Heart left ventricle (tissue), 16 donors: ENCODE results near the gene STC2. TPM values are rescaled to one million over a fixed set of nuclear protein-coding genes. Genes with fewer than 3 reads are reported as not detected.

Experiments used
- ATAC-seq, 4 donors: fragments of 200-7000 bp; cut with Tn5 transposase; one replicate each; pipeline ENCODE4 v1.9.1; 2020 to 2022; ENCODE audit warnings: moderate library complexity in 4 of 4, mild to moderate bottlenecking in 3 of 4, moderate number of reproducible peaks in 1 of 4
- DNase-seq, 5 donors: peaks; one replicate each; pipeline ENCODE4 v3.0.0-alpha.2; 2020
- H3K27ac ChIP-seq, 12 donors: fragments of 200-600 bp; sonication (generic) in 4 of 12; one replicate each; pipeline versions ENCODE4 v1.5.0 to v1.8.0; 2016 to 2022; ENCODE audit warnings: mild to moderate bottlenecking in 2 of 12
- H3K27me3 ChIP-seq, 9 donors: fragments of 200-600 bp; sonication (generic) in 2 of 9; one replicate each; pipeline versions ENCODE4 v1.5.1 to v1.8.0; 2016 to 2022; ENCODE audit warnings: mild to moderate bottlenecking in 3 of 9
- H3K36me3 ChIP-seq, 9 donors: fragments of 200-600 bp; sonication (generic) in 2 of 9; one replicate each; pipeline versions ENCODE4 v1.5.0 to v1.8.0; 2018 to 2022; ENCODE audit warnings: mild to moderate bottlenecking in 2 of 9
- H3K4me1 ChIP-seq, 12 donors: fragments of 200-600 bp; sonication (generic) in 4 of 12; one replicate each; pipeline versions ENCODE4 v1.5.0 to v1.8.0; 2016 to 2022; ENCODE audit warnings: mild to moderate bottlenecking in 3 of 12
- H3K4me3 ChIP-seq, 12 donors: fragments of 200-600 bp; sonication (generic) in 4 of 12; one replicate each; pipeline versions ENCODE4 v1.5.0 to v1.8.0; 2017 to 2022; ENCODE audit warnings: mild to moderate bottlenecking in 9 of 12, moderate library complexity in 4 of 12
- H3K9me3 ChIP-seq, 12 donors: fragments of 200-600 bp; sonication (generic) in 4 of 12; one replicate each; pipeline versions ENCODE4 v1.5.0 to v1.8.0; 2016 to 2022; ENCODE audit warnings: mild to moderate bottlenecking in 1 of 12
- CTCF ChIP-seq, 12 donors: fragments of 200-600 bp; sonication (generic) in 4 of 12; IDR thresholded peaks; one replicate each; pipeline versions ENCODE4 v1.5.0 to v1.8.0; 2018 to 2022; ENCODE audit warnings: antibody characterized with exemption in 12 of 12, mild to moderate bottlenecking in 5 of 12
- POLR2A ChIP-seq, 2 donors: fragments of 450-650 bp; IDR thresholded peaks; one replicate each; pipeline ENCODE4 v1.6.1; 2017; ENCODE audit warnings: antibody characterized with exemption in 2 of 2, mild to moderate bottlenecking in 2 of 2, moderate library complexity in 2 of 2
- WGBS, 4 donors: extraction: QIAGEN DNeasy Blood & Tissue Kit in 2 of 4; methylation state at CpG; one replicate each; pipeline versions ENCODE4 v1.1.5 to v1.1.7; 2013 to 2018; 5-methylcytosine and 5-hydroxymethylcytosine counted together
- intact Hi-C, 10 donors: fragments of 100-400 bp; cut with DNase I; formaldehyde crosslinking; loops; one replicate each; pipeline versions ENCODE4 v1.11.1 to v1.14.2; 2022
- polyA plus RNA-seq, 2 donors: library from polyadenylated mRNA; stranded (reverse); fragments of 200-250 nt; gene quantifications; one replicate each; pipeline ENCODE4 v1.2.3, GENCODE V29; 2013
- total RNA-seq, 9 donors: library from RNA; depleted of rRNA in 2 of 9; stranded (reverse); fragments of >200 nt in 2 of 9; fragmentation: NEBNext Ultra II Directional in 3 of 9; extraction: Animal tissue kit (Norgen Biotek cat#: 25700) in 3 of 9; gene quantifications; one replicate each; pipeline versions ENCODE4 v1.1.0 to v1.2.4, GENCODE V29; 2016 to 2023
- donor health status: ischemic (EF 13 %, LVEDD 7.1; RV severe dilation, severe dysfunction).
- donor health status: healthy with polysubstance abuse.
- donor health status: DM: no; HTN: yes; CAD: no.
- donor health status: DM: no; HTN: no; CAD: no.
- donor health status: ischemic (EF 25% LVEDD 6.9; RV normal size, moderate dysfunction).
- donor health status: ischemic (EF 25% LVEDD 5.7; RV mildly dilated, moderate dysfunction).
- donor health status: healthy.
- donor health status: DM: yes; HTN: yes; CAD: no.
- donor health status: ischemic (EF 35%, LVEDD 5.7; RV mildly dilated, moderate dysfunction).
- donor health status: nonischemic (EF 11% LVEDD 7.7; RV severe dilation, severe dysfunction).
- donor health status: DM: yes; HTN: yes; CAD: no.
- donor health status: PGD.
- donor health status: ischemic (EF 29% LVEDD 5.4; RV normal size, mild dysfunction).
- donor health status: nonischemic (EF 23%, LVEDD 6.1; RV moderate dilation, normal function).

STC2 gene
- total and polyA plus RNA-seq, 11 donors, result 3.9 to 15.2 (median 8.6) TPM

GRCh38 chr5:173316339-173317020, 11.7 kb downstream of the STC2 start:
- Histone ChIP-seq H3K4me1 (peaks cover 5 to 54% (median 30%) of the 10 kb centered on the region in 12 donors), H3K4me3 (peak overlapping the region in 7 of 12 donors; percentile 1 to 28 (median 10)), H3K27ac (peak overlapping the region in 9 of 12 donors; percentile 30 to 60 (median 35)), H3K36me3 (peaks cover 0 to 7% (median 0%) of the 10 kb centered on the region in 9 donors), H3K27me3 (no peaks in the 10 kb centered on the region), H3K9me3 (no peaks in the 10 kb centered on the region)
- ATAC-seq (no peak), DNase-seq (no peak)
- 43 to 56% (median 51%) methylated on average over 6 of the region's 6 CpGs for WGBS, 4 donors
- TF ChIP-seq CTCF (IDR thresholded peaks at IDR 0.05) (no peak), POLR2A (IDR thresholded peaks at IDR 0.05) (no peak)
- intact Hi-C loops, result no loop called here

- TF ChIP-seq CTCF (IDR thresholded peaks at IDR 0.05), result no peak
- no peak for TF ChIP-seq POLR2A (IDR thresholded peaks at IDR 0.05)
- Histone ChIP-seq H3K9me3 (no peaks in the 10 kb centered on the region), H3K4me1 (peaks cover 5 to 54% (median 31%) of the 10 kb centered on the region in 12 donors), H3K36me3 (peaks cover 0 to 2% (median 0%) of the 10 kb centered on the region in 9 donors), H3K4me3 (peak overlapping the region in 8 of 12 donors; percentile 1 to 28 (median 9)), H3K27ac (peak overlapping the region in 10 of 12 donors; percentile 19 to 60 (median 35)), H3K27me3 (no peaks in the 10 kb centered on the region)
- DNase-seq (peak in 4 of 5 donors; percentile 47 to 66 (median 62)), ATAC-seq (peak; percentile 35 to 69 (median 40))
- intact Hi-C loops, result loop anchor here in 1 of 10 donors (1.0 kb wide), 1 partner anchor 17 kb away; no protein-coding TSS in a partner anchor
- WGBS, 4 donors, result 25 to 31% (median 28%) methylated on average over 17 to 21 of the region's 21 CpGs
Observed at GRCh38 chr5:173315495-173316338, 12.5 kb downstream of the STC2 start.

GRCh38 chr5:173314166-173314952, 13.9 kb downstream of the STC2 start:
- DNase-seq, result no peak
- peaks cover 5 to 47% (median 29%) of the 10 kb centered on the region in 12 donors for H3K4me1 ChIP-seq
- H3K9me3 ChIP-seq, result no peaks in the 10 kb centered on the region
- peak overlapping the region in 1 of 12 donors; percentile 17 for H3K27ac ChIP-seq
- H3K36me3 ChIP-seq, result peaks cover 0 to 2% (median 0%) of the 10 kb centered on the region in 9 donors
- TF ChIP-seq CTCF (IDR thresholded peaks at IDR 0.05), result no peak
- no peak for TF ChIP-seq POLR2A (IDR thresholded peaks at IDR 0.05)
- ATAC-seq, result peak in 1 of 4 donors; percentile 65
- no peak overlapping the region for H3K4me3 ChIP-seq
- WGBS, 4 donors, result 70 to 74% (median 71%) methylated on average over 12 of the region's 12 CpGs
- H3K27me3 ChIP-seq, result no peaks in the 10 kb centered on the region
- intact Hi-C loops, result no loop called here
